HG03460 (cell line): ENCODE measurements around the gene RLF.

Source experiments
- ATAC-seq: cut with Tn5 transposase; IDR thresholded peaks from one replicate; pipeline ENCODE4 v1.9.1; 2021; ENCODE audit not compliant: unreplicated experiment

RLF gene, protein sequence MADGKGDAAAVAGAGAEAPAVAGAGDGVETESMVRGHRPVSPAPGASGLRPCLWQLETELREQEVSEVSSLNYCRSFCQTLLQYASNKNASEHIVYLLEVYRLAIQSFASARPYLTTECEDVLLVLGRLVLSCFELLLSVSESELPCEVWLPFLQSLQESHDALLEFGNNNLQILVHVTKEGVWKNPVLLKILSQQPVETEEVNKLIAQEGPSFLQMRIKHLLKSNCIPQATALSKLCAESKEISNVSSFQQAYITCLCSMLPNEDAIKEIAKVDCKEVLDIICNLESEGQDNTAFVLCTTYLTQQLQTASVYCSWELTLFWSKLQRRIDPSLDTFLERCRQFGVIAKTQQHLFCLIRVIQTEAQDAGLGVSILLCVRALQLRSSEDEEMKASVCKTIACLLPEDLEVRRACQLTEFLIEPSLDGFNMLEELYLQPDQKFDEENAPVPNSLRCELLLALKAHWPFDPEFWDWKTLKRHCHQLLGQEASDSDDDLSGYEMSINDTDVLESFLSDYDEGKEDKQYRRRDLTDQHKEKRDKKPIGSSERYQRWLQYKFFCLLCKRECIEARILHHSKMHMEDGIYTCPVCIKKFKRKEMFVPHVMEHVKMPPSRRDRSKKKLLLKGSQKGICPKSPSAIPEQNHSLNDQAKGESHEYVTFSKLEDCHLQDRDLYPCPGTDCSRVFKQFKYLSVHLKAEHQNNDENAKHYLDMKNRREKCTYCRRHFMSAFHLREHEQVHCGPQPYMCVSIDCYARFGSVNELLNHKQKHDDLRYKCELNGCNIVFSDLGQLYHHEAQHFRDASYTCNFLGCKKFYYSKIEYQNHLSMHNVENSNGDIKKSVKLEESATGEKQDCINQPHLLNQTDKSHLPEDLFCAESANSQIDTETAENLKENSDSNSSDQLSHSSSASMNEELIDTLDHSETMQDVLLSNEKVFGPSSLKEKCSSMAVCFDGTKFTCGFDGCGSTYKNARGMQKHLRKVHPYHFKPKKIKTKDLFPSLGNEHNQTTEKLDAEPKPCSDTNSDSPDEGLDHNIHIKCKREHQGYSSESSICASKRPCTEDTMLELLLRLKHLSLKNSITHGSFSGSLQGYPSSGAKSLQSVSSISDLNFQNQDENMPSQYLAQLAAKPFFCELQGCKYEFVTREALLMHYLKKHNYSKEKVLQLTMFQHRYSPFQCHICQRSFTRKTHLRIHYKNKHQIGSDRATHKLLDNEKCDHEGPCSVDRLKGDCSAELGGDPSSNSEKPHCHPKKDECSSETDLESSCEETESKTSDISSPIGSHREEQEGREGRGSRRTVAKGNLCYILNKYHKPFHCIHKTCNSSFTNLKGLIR (N-terminal part only)

DNA sequence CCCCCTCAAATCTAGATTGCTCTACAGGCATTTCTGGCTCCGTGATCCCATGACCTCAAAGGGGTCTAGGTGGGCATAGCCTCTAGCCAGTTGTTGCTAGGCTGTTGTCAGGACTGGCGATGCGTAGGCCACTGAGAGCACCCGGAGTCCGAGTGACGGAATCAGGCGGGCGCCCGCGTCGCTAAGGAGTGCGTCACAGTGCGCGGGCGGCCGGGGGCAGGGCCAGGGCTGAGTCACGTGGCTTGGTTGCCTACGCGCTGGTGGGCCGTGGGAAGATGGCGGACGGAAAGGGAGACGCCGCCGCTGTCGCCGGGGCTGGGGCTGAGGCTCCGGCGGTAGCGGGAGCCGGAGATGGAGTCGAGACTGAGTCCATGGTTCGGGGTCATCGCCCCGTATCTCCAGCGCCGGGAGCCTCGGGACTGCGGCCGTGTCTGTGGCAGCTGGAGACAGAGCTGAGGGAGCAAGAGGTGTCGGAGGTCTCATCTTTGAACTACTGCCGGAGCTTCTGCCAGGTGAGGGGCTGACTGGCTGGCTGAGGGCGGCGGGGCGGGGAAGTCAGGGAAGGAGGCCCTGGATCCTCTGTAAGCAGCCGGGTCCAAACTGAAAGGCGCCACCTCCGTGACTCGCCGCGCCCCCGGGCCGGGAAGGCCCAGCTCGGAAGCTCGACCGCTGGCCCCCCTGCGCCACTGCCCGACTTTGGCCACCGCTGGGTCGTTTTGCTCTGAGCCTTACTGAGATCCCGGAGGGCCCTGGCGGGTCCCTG, at the start of gene RLF:
TSS of gene RLF (plus strand) at position 263 of the 763 bp plus-strand sequence. CDS start at position 276, 13 bp downstream.
- ATAC-seq, result peak; percentile 90

DNA sequence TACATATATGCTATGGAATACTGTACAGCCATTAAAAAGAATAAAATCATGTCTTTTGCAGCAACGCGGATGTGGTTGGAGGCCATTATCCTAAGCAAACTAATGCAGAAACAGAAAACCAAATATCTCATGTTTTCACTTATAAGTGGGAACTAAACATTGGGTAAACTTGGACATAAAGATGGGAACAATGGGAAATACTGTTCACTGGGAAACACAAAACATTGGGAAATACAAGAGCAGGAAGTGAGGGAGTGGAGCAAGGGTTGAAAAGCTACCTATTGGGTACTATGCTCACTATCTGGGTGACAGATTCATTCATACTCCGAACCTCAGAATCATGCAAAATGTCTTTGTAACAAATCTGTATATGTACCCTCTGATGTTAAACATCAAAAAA, 46.8 kb upstream of the RLF start:
- ATAC-seq, result no peak

DNA sequence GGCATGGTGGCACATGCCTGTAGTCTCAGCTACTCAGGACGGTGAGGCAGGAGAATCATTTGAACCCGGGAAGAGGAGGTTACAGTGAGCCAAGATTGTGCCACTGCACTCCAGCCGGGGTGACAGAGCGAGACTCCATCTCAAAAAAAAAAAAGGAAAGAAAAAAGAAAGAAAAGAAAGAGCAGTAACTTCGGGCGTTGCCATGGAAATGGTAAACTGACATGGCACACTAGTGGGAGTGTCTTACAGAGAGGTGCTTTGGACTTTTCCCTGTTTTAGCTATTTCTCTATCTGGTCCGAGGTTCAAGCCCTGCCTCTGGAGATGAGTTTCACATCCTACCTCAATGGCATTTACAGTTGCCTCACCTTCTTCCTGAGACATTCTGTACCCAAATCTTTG, 41.1 kb upstream of the RLF start:
- no peak for ATAC-seq

DNA sequence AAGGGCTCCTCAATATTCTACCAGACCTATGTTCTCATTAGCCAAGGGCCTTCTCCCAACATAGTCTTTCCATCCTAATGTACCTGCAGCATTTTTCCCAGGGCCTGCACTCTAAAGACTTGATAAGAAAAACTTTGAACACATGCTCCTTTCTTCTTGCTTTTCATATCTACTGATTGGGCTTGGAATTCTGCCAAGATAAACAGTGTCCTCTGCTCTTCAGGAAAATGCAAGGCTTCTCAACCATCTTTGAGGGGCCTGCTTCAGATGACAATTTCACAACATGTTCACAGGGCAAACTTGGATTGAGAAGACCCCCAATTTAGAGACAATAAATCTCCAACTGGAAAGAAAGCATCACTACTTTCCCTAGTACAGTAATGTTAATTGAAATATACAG, 38.3 kb upstream of the RLF start:
- no peak for ATAC-seq

DNA sequence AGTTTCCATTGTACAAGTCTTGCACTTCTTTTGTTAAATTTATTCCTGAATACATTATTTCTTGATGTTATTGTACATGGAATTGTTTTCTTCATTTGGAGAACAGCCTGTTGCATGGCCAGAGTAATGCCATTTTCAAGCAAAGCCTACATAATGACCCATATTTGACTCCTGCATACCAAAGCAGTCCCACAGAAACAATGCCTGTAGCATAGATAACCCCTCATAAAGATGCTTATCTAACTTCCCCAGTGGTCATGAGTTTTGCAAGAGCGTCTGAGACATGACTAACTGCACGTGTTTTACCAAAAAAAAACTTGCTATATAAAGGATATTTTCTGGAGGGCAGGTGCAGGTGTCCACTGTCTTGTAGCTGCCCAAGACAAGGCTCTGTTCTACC, 30.3 kb upstream of the RLF start:
- ATAC-seq, result no peak

DNA sequence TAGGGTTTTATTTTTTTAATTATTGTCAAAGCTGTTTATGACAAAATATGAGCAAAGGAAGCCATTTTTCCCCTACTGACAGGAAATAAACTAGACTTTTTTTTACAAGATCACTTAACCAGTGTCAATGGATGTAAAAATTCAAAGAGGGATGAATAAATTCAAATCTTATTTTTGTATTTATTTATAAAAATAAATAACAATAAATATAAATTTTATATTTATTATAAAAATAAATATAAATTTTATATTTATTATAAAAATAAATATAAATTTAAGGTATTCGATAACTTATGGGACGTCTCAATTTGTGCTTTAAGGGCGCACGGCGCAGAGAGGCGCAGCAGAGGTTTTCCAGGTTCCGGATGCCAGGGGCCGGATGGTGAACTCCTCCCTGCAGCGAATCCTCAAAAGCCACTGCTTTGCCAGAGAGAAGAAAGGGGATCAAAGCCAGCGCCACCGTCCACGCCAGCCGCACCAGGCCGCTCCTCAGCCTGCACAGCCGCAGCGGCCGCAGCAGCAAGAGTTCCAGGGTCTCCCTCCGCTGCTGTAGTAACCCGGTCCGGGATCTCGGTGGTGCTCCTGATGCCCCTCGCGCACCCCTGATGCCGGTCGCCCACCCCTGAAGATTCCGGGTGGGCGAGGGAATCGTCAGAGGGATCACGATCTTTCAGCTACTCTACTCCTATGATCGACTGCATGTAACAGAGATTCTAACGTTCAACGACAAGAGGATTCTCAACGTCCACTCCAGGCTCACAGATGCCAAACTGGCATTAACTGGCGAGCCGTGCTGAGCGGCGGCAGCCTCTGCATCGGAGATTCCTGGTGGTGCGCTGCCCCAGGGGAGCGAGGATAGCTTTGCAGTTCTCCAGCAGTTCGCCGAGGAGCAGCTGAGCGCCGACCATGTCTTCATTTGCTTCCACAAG, 28.5 kb upstream of the RLF start:
- no peak for ATAC-seq

DNA sequence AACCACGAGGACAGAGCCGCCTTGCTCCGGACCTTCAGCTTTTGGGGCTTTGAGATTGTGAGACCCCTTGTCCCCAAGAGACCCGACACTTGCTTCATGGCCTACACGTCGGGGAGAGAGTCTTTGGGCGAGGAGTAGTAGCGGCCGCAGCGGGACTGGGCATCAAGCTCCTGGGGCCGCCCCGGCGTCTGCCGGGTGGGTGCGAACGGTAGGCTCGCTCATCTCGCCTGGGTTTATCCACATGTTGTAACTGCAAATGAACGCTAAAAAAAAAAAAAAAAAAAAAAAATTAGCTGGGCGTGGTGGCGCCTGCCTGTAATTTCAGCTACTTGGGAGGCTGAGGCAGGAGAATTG, 27.9 kb upstream of the RLF start:
- no peak for ATAC-seq

DNA sequence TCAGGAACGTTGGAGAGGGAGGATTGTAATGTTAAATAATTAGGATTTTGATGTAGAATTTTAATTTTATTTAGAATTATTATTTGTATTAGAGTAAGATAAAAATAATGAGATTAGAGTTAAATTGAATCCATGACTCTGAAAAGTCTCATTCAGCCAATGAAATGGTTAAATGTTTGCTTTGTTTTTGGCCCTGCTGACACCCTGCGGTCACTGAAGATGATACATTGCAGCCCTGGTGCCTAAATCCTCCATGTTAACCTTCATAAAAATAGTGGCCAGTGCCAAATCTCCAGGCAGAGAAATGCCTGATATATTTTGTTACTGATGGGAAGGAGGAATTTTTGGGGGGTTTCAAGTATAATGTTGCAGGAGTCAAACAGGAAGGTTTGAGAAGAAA, 27.3 kb upstream of the RLF start:
- no peak for ATAC-seq

DNA sequence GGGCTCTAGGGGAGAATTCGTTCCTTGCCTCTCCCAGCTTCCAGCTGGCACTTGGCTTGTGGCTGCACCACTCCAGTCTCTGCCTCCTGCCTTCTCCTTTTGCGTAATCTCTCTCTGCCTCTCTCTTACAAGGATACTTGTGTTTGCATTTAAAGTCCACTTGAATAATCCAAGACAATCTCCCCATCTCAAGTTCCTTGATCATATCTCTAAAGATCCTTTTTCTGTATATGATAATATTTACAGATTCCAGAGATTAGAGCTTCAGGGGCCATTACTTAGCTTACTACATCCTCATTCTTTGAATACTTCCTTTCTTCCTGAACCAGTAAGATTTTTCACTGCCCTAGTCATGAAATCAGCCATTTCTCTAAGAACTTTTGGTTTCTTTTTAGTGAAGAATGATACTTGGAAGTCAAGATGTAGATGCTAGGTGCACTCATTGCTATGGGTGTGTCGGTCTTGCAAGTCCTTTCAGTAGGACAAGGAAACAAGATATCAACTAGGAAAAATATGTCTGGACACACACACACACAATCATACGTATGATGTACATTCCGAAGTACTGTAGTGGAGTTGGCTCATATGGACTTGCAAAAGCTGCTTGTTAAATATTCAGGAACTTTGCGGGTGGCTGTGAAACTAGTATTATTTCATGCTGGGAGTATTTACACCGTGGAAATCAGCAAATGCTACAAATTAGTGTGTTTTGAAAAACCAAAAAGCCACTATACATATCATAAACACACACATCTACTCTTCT, 20.8 kb upstream of the RLF start:
- no peak for ATAC-seq

DNA sequence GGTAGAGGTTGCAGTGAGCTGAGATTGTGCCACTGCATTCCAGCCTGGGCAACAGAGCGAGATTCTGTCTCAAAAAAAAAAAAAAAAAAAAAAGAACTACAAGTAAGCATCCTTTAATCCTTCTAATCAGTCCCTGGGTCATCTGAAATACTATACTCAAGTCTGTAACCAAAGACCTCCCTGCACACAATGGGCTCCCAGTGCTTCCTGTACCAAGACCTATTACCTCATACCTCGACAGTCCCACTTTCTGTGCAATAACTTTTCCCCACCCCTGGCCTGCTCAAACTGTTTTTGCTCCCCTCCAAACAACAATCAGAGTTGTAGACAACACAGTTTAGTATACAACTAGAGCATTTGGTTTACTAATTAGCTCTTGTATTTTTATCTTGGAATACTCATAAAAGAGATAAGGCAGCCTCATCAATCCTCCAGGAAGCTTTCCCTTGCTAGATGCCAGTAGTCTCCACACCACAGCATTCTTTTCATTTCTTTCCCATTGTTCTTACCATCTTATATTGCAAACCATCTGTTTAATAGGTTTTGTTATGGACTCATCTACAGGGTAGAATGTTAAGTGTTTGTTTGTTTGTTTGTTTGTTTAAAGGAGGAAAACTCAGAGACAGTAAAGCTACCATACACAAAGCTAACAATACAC, 19.2 kb upstream of the RLF start:
- ATAC-seq, result no peak

DNA sequence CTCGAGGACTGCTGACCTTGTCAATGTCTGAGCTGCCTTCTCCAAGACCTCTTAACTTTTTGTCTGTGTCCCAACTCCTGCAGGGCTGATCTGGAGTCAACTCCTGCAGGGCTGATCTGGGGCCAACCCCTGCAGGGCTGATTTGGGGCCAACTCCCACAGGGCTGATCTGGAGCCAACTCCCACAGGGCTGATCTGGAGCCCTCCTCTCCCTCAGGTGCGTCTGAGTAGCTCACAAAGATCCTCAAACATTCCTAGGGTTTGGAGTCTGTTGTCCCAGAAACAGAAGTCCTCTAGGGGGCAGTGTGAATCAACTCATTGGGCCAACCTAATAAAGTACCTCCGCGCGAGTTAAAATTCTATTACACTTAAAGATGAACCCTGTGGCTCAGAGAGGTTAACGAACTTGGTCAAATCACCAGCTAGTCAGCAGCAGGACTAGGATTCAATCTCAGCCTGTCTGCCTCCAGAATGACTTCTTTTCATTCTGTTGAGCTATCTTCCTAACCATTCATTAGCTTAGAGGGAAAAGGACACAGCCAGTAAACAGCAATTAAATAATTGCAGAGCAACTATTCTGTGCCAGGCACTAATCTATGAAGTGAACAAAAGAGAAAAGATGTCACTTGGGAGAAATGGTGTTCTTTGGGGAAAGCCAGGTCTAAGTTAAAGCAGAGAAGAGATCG, 17.2 kb upstream of the RLF start:
- no peak for ATAC-seq

DNA sequence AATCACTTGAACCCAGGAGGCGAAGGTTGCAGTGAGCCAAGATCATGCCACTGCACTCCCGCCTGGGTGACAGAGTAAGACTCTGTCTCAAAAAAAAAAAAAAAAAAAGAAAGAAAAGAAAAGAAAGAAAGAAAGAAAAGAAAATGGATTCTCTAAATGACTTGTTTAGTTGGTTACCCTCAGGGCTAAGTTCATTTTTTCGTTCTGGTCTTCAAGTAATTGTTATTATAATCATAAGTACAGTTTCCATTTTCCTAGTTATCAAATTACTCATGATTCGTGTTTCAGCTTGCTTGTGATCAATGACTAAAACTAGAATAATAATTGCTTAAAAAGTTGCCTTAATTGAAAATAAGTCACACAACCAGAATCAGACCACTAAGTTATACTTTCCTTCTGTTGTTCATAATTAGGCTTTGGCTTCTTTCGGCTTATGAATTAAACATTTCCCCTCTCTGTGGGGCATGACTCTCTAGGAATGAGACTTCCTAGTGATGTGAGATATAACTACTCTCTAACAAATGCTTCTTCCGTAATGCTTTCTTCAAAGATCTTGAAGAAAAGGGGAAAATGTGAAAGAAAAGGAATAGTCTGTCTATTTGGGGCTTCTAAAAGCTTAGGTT, 9.6 kb upstream of the RLF start:
- ATAC-seq, result no peak

DNA sequence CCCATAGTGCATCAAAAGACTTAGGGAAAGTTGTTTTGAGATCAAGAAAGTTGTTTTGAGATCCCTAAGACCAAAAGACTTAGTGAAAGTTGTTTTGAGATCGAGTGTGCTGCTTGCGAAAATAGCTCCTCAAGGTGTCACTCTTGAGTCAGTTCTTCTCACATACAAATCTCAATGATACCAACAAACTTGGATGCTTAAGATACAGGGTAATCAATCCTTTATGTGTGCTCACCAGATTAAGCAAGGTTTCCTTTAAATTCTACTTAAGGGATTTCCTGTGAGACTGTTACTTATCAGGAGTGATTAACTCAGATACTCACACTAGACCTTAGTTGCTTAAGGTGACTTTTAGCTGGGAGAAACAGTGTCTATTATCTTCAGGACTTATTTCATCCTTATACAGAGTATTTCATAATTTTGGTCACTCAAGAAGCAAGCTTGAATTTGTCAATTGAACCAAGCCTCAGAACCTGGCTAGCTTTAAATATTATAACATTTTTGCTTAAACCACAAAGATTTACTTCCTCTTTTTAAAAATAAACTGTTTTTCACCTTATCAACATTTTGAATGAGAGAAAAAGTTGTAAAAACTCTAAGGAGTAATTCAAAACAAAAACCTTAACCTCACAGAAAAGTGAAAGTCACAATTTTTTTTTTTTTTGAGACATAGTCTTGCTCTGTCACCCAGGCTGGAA, 8.0 kb upstream of the RLF start:
- peak; percentile 47 for ATAC-seq

DNA sequence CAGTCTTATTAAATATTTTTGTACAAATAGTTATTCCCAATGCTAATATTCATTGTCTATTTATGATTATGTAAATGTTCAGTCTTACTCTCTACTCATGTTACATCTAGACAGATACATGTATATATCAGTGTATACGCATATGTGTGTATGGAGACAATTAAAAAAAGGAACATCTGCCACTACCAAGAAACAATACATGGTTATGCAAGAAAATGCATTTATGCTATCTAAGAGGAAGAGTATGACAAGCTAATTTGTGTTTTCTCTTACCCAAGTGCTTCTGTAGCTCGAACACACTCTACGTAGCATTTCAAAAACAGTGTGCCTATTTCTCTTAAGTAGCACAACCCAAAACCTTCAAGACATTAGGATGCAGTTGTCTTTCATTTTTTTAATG, 6.1 kb upstream of the RLF start:
- ATAC-seq, result no peak

DNA sequence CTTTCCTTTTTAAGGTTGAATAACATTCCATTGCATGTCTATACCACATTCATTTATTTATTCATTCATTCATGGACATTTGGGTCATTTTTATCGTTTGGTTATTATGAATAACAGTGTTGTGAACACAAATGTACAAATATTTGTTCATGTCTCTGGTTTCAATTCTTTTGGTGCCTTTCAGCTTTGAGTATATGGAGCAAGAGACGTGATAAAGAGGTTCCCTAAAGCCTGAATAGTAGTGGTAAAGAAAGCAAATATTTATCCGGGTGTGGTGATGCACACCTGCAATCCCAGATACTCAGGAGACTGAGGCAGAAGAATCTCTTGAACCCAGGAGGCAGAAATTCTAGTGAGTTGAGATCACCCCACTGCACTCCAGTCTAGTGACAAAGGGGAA, 5.3 kb upstream of the RLF start:
- ATAC-seq, result no peak

DNA sequence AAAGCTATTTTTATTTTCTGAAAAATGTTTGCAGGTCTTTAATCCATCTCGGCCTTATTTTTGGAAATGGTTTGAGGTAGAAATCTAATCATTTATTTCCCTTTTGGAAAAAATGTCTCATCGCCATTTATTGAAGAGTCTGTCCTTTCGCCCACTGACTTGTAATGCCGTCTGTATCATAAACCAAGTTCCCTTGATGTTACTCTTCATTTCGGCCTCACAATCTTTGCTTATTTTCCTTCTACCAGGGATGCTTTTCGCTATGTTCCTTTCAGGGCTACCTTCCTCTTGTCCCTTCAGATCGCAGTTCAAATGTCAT, 422 bp upstream of the RLF start:
- no peak for ATAC-seq

DNA sequence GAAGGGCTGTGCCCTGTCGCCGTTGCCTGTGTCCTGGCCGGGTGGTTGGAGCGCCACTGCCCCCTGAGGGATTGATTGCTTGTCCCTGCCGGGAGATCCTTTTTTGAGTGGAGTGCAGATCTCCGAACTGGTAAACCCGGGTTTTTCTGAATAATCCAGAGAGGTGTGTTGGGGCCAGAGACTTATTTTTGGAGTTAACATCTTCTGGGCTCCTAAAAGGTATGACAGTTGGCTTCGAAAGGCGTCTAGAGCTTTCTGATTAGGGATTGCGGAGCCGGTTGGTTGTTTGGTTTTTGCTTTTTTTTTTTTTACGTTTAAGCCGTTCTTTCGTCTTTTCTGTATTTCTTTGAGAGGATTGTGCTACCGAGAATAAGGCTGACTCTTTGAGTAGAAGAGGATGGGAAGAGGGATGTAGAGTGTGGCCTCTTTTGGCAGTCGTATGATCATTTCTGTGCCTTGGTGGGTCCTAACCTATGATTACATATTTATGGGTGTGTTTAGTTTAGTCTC, 756 bp downstream of the RLF start:
- ATAC-seq, result no peak
